OCI-LY3 (cell line): Measurements from ENCODE around the gene WNT7A.

ENCODE experiments used
- EZH2phosphoT487 ChIP-seq: fragments of 200-600 bp; shearing (Covaris generic); IDR thresholded peaks from 2 replicates; pipeline ENCODE4 v1.6.1; 2018; ENCODE audit warnings: antibody characterized with exemption, mixed run types, low read depth
- TF ChIP-seq, protein P1 (sequence below): fragments of 200-600, 300-600 bp; sonication (generic); IDR thresholded peaks from 2 replicates; pipeline ENCODE4 v1.5.1; 2014; ENCODE audit warnings: antibody characterized with exemption, low read length, low read depth

GRCh38 chr3:13892304-13892703 lies 12.4 kb upstream of the WNT7A start:
- TF ChIP-seq, protein P1, sequence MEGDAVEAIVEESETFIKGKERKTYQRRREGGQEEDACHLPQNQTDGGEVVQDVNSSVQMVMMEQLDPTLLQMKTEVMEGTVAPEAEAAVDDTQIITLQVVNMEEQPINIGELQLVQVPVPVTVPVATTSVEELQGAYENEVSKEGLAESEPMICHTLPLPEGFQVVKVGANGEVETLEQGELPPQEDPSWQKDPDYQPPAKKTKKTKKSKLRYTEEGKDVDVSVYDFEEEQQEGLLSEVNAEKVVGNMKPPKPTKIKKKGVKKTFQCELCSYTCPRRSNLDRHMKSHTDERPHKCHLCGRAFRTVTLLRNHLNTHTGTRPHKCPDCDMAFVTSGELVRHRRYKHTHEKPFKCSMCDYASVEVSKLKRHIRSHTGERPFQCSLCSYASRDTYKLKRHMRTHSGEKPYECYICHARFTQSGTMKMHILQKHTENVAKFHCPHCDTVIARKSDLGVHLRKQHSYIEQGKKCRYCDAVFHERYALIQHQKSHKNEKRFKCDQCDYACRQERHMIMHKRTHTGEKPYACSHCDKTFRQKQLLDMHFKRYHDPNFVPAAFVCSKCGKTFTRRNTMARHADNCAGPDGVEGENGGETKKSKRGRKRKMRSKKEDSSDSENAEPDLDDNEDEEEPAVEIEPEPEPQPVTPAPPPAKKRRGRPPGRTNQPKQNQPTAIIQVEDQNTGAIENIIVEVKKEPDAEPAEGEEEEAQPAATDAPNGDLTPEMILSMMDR = no peak
- TF ChIP-seq EZH2phosphoT487 = no peak
